Ascending aorta (tissue), 2 donors: ENCODE data around the gene KIN. TPM values are rescaled to one million over a fixed set of nuclear protein-coding genes. Genes with fewer than 3 reads are reported as not detected.
"Not testable (repeated sequence)": the region's sequence is repeated elsewhere in the genome, so short reads cannot be mapped to it uniquely, and the experiment has no call there.

Source experiments
- DNase-seq, 2 donors: peaks; one replicate each; pipeline ENCODE4 v3.0.0-alpha.2; 2019; ENCODE audit warnings: low spot score in 2 of 2
- H3K27ac ChIP-seq, 2 donors: fragments of 200-600 bp; sonication (generic); one replicate each; pipeline ENCODE4 v1.5.1; 2016 to 2017; ENCODE audit warnings: mild to moderate bottlenecking in 1 of 2
- H3K27me3 ChIP-seq: fragments of 200-600 bp; sonication (generic); one replicate; pipeline ENCODE4 v1.5.1; 2017
- H3K36me3 ChIP-seq, 2 donors: fragments of 200-600 bp; sonication (generic); one replicate each; pipeline ENCODE4 v1.5.1; 2016
- H3K4me1 ChIP-seq, 2 donors: fragments of 200-600 bp; sonication (generic); one replicate each; pipeline ENCODE4 v1.5.1; 2016 to 2017; ENCODE audit warnings: mild to moderate bottlenecking in 1 of 2
- H3K4me3 ChIP-seq, 2 donors: fragments of 200-600 bp; sonication (generic); one replicate each; pipeline ENCODE4 v1.5.1; 2016 to 2017; ENCODE audit warnings: mild to moderate bottlenecking in 1 of 2
- H3K9me3 ChIP-seq, 2 donors: fragments of 200-600 bp; sonication (generic); one replicate each; pipeline ENCODE4 v1.5.1; 2016
- CTCF ChIP-seq, 3 experiments: fragments of 200-600 bp in 2 of 3; fragments of 450-650 bp in 1 of 3; sonication (generic) in 2 of 3; IDR thresholded peaks; one replicate each; pipeline ENCODE4 v1.5.1; 2016 to 2019; ENCODE audit warnings: antibody characterized with exemption in 3 of 3, mild to moderate bottlenecking in 1 of 3, moderate library complexity in 1 of 3
- intact Hi-C: fragments of 100-400 bp; cut with DNase I; formaldehyde crosslinking; loops from one replicate; pipeline ENCODE4 v1.15.1; 2023
- total RNA-seq: library from RNA; depleted of rRNA; stranded (reverse); fragments of >200 nt; gene quantifications from one replicate; pipeline ENCODE4 v1.1.0, GENCODE V29; 2016

KIN gene
- total RNA-seq, 1 donor from 2014 or later, result 8.1 TPM

- DNase-seq, result no peak
- peak overlapping the region; percentile 64 to 95 for H3K4me3 ChIP-seq
- H3K27me3 ChIP-seq, result no peaks in the 10 kb centered on the region
- H3K36me3 ChIP-seq, result peaks cover 0 to under 1% of the 10 kb centered on the region in 2 donors
- H3K9me3 ChIP-seq, result no peaks in the 10 kb centered on the region
- intact Hi-C loops, result no loop called here
- no peak overlapping the region for H3K27ac ChIP-seq
- no peak for TF ChIP-seq CTCF (IDR thresholded peaks at IDR 0.05)
- H3K4me1 ChIP-seq, result peaks cover 0 to 22% of the 10 kb centered on the region in 2 donors
These were observed 1.4 kb downstream of the KIN start for GRCh38 chr10:7786430-7786829.

- intact Hi-C loops, result not testable (repeated sequence)
- H3K36me3 ChIP-seq, result peaks cover 24 to 40% of the 10 kb centered on the region in 2 donors
These were observed 5.6 kb downstream of the KIN start for GRCh38 chr10:7782194-7782593.

GRCh38 chr10:7776777-7777176 is 11.0 kb downstream of the KIN start:
- H3K36me3 ChIP-seq, result peaks cover 46 to 77% of the 10 kb centered on the region in 2 donors
- no peak overlapping the region for H3K4me3 ChIP-seq
- intact Hi-C loops, result no loop called here
- H3K9me3 ChIP-seq, result no peaks in the 10 kb centered on the region
- no peaks in the 10 kb centered on the region for H3K27me3 ChIP-seq
- no peak overlapping the region for H3K27ac ChIP-seq
- no peaks in the 10 kb centered on the region for H3K4me1 ChIP-seq
- DNase-seq, result no peak
- TF ChIP-seq CTCF (IDR thresholded peaks at IDR 0.05), result no peak

More at GRCh38 chr10:7782194-7782593, 5.6 kb downstream of the KIN start:
- not testable (repeated sequence) for H3K4me3 ChIP-seq, H3K27ac ChIP-seq, H3K4me1 ChIP-seq, DNase-seq, H3K9me3 ChIP-seq, H3K27me3 ChIP-seq

- Histone ChIP-seq H3K4me3 (no peak overlapping the region), H3K27me3 (no peaks in the 10 kb centered on the region), H3K27ac (no peak overlapping the region), H3K36me3 (peaks cover 41 to 68% of the 10 kb centered on the region in 2 donors), H3K4me1 (no peaks in the 10 kb centered on the region), H3K9me3 (no peaks in the 10 kb centered on the region)
- no peak for DNase-seq
- no peak for TF ChIP-seq CTCF (IDR thresholded peaks at IDR 0.05)
- intact Hi-C loops, result no loop called here
These were observed 13.7 kb downstream of the KIN start for GRCh38 chr10:7773845-7774801.

- Histone ChIP-seq H3K4me3 (no peak overlapping the region), H3K27me3 (no peaks in the 10 kb centered on the region), H3K9me3 (no peaks in the 10 kb centered on the region), H3K27ac (no peak overlapping the region), H3K36me3 (peaks cover 25 to 55% of the 10 kb centered on the region in 2 donors), H3K4me1 (no peaks in the 10 kb centered on the region)
- TF ChIP-seq CTCF (IDR thresholded peaks at IDR 0.05), result no peak
- no peak for DNase-seq
- intact Hi-C loops, result no loop called here
These were observed 19.4 kb downstream of the KIN start for GRCh38 chr10:7768417-7768816.

- intact Hi-C loops, result no loop called here
- no peak for TF ChIP-seq CTCF (IDR thresholded peaks at IDR 0.05)
- Histone ChIP-seq H3K36me3 (peaks cover 29 to 61% of the 10 kb centered on the region in 2 donors), H3K27me3 (no peaks in the 10 kb centered on the region), H3K27ac (no peak overlapping the region), H3K9me3 (no peaks in the 10 kb centered on the region), H3K4me1 (no peaks in the 10 kb centered on the region), H3K4me3 (no peak overlapping the region)
- DNase-seq, result no peak
These were observed 20.6 kb downstream of the KIN start for GRCh38 chr10:7767209-7767608.
